Keratinocyte (primary cell): ENCODE data around the gene ITGBL1. TPM values are rescaled to one million over a fixed set of nuclear protein-coding genes. Genes with fewer than 3 reads are reported as not detected.

Source experiments
- DNase-seq: peaks from one replicate; pipeline ENCODE4 v3.0.0-alpha.2; 2011; ENCODE audit warnings: low read depth, missing footprints, low spot score
- FAIRE-seq: peaks from 2 replicates; lab custom pipeline; 2011; peaks lifted over from hg19 to GRCh38; lab: Jason Lieb, UNC
- H2AFZ ChIP-seq: 2 replicates; pipeline ENCODE4 v1.6.0; 2012; ENCODE audit warnings: low read length, control low read depth, inconsistent platforms; ENCODE audit not compliant: control insufficient read depth
- H3K27ac ChIP-seq: 2 replicates; pipeline ENCODE4 v1.5.1; 2011; ENCODE audit warnings: low read length; ENCODE audit not compliant: control insufficient read depth, insufficient read depth
- H3K27me3 ChIP-seq: 3 replicates; pipeline ENCODE4 v1.6.0; 2011; ENCODE audit warnings: low read length; ENCODE audit not compliant: control insufficient read depth, insufficient read depth; ENCODE audit errors: extremely low read depth
- H3K36me3 ChIP-seq, 2 experiments: 2 replicates in 1 of 2; 3 replicates in 1 of 2; pipeline ENCODE4 v1.5.1; 2011; ENCODE audit warnings: low read length in 2 of 2, mild to moderate bottlenecking in 1 of 2; ENCODE audit not compliant: control insufficient read depth in 2 of 2, insufficient read depth in 2 of 2; ENCODE audit errors: extremely low read depth in 1 of 2
- H3K4me1 ChIP-seq: 3 replicates; pipeline ENCODE4 v1.5.1; 2011; ENCODE audit warnings: low read length; ENCODE audit not compliant: control insufficient read depth, insufficient read depth; ENCODE audit errors: extremely low read depth
- H3K4me2 ChIP-seq: 3 replicates; pipeline ENCODE4 v1.6.0; 2011; ENCODE audit warnings: low read depth, low read length; ENCODE audit not compliant: control insufficient read depth, insufficient read depth; ENCODE audit errors: extremely low read depth
- H3K4me3 ChIP-seq, 3 experiments: fragments of 200-600 bp in 1 of 3; sonication (generic) in 1 of 3; 2 replicates in 2 of 3; 3 replicates in 1 of 3; pipeline ENCODE4 v1.5.1; 2011 to 2016; ENCODE audit warnings: low read length in 3 of 3, mild to moderate bottlenecking in 3 of 3, control low read depth in 2 of 3, inconsistent platforms in 1 of 3, low read depth in 1 of 3, mixed read lengths in 1 of 3, mixed run types in 1 of 3, moderate library complexity in 1 of 3; ENCODE audit not compliant: control insufficient read depth in 2 of 3, insufficient read depth in 2 of 3; ENCODE audit errors: extremely low read depth in 1 of 3
- H3K79me2 ChIP-seq: 2 replicates; pipeline ENCODE4 v1.6.0; 2012; ENCODE audit warnings: low read length; ENCODE audit not compliant: control insufficient read depth, insufficient read depth
- H3K9ac ChIP-seq: 3 replicates; pipeline ENCODE4 v1.6.0; 2011; ENCODE audit warnings: low read length; ENCODE audit not compliant: control insufficient read depth, insufficient read depth; ENCODE audit errors: extremely low read depth
- H3K9me1 ChIP-seq: 3 replicates; pipeline ENCODE4 v1.6.0; 2011; ENCODE audit warnings: low read length; ENCODE audit not compliant: control insufficient read depth, insufficient read depth; ENCODE audit errors: extremely low read depth
- H3K9me3 ChIP-seq: 2 replicates; pipeline ENCODE4 v1.5.1; 2012; ENCODE audit warnings: low read depth, low read length; ENCODE audit not compliant: control insufficient read depth
- H4K20me1 ChIP-seq: 3 replicates; pipeline ENCODE4 v1.6.0; 2011; ENCODE audit warnings: low read length; ENCODE audit not compliant: control insufficient read depth, insufficient read depth; ENCODE audit errors: extremely low read depth
- CTCF ChIP-seq, 3 experiments: IDR thresholded peaks in 1 of 3; conservative IDR thresholded peaks in 1 of 3; optimal IDR thresholded peaks in 1 of 3; 2 replicates in 2 of 3; 3 replicates in 1 of 3; pipeline versions ENCODE3 to v1.5.1; 2011; ENCODE audit warnings: low read length in 3 of 3, mild to moderate bottlenecking in 3 of 3, moderate library complexity in 2 of 3, control low read depth in 1 of 3, inconsistent platforms in 1 of 3; ENCODE audit not compliant: insufficient read depth in 2 of 3; ENCODE audit errors: extremely low read depth in 1 of 3
- EZH2 ChIP-seq: IDR thresholded peaks from one replicate; pipeline ENCODE4 v1.6.1; 2012; ENCODE audit warnings: inconsistent platforms, mild to moderate bottlenecking, low read length, moderate library complexity
- dilution Hi-C: fragments of 300-500 bp; cut with MboI; formaldehyde crosslinking; loops from one replicate; pipeline ENCODE4 v1.7.0; 2020; ENCODE audit warnings: low sequenced_read_pairs; ENCODE audit not compliant: extremely low pct_ligation_motif_present
- polyA plus RNA-seq, 5 experiments: library from polyadenylated mRNA; depleted of rRNA in 3 of 5; stranded (reverse) in 3 of 5; stranded (forward) in 1 of 5; unstranded in 1 of 5; fragments of >200 nt; gene quantifications; 1 replicate in 1 of 5; 2 replicates in 3 of 5; 3 replicates in 1 of 5; pipeline versions ENCODE4 v1.2.1 to v1.2.3, GENCODE V29; 2011 to 2012; ENCODE audit warnings: missing spikeins in 2 of 5, low read depth in 1 of 5, low replicate concordance in 1 of 5

Gene ITGBL1
- polyA plus RNA-seq, 1 donor (not counting 4 experiments of a cell fraction or from before 2014, with no cell fraction given) = 2.1 TPM

- Histone ChIP-seq H3K27me3 (peaks cover 2% of the 10 kb centered on the region), H3K4me3 (no peak overlapping the region), H3K27ac (no peak overlapping the region), H3K9me1 (no peaks in the 10 kb centered on the region), H3K9me3 (no peaks in the 10 kb centered on the region), H2AFZ (no peak overlapping the region), H4K20me1 (no peaks in the 10 kb centered on the region), H3K4me1 (no peaks in the 10 kb centered on the region), H3K79me2 (no peaks in the 10 kb centered on the region), H3K9ac (no peak overlapping the region), H3K4me2 (no peak overlapping the region), H3K36me3 (no peaks in the 10 kb centered on the region)
- no peak for FAIRE-seq
- dilution Hi-C loops = no loop called here
- TF ChIP-seq CTCF (optimal IDR thresholded peaks at IDR 0.05 in 1 of 3, IDR thresholded peaks at IDR 0.05 in 1 of 3, conservative IDR thresholded peaks at IDR 0.05 in 1 of 3; ENCODE audit: extremely low read depth in 1 of 3, insufficient read depth in 2 of 3, low read length in 3 of 3) (no peak), EZH2 (no peak)
- no peak for DNase-seq
Observed at GRCh38 chr13:101408154-101408553, 44.3 kb upstream of the ITGBL1 start.

GRCh38 chr13:101408992-101409656 is 43.4 kb upstream of the ITGBL1 start:
- DNase-seq (no peak), FAIRE-seq (no peak)
- TF ChIP-seq CTCF (optimal IDR thresholded peaks at IDR 0.05 in 1 of 3, IDR thresholded peaks at IDR 0.05 in 1 of 3, conservative IDR thresholded peaks at IDR 0.05 in 1 of 3; ENCODE audit: extremely low read depth in 1 of 3, insufficient read depth in 2 of 3, low read length in 3 of 3) (no peak), EZH2 (no peak)
- Histone ChIP-seq H3K9ac (no peak overlapping the region), H3K27me3 (peaks cover 2% of the 10 kb centered on the region), H3K9me3 (no peaks in the 10 kb centered on the region), H3K4me3 (no peak overlapping the region), H3K36me3 (no peaks in the 10 kb centered on the region), H2AFZ (no peak overlapping the region), H3K9me1 (no peaks in the 10 kb centered on the region), H3K4me2 (no peak overlapping the region), H4K20me1 (no peaks in the 10 kb centered on the region), H3K27ac (no peak overlapping the region), H3K79me2 (no peaks in the 10 kb centered on the region), H3K4me1 (no peaks in the 10 kb centered on the region)
- dilution Hi-C loops = no loop called here
